GM19025 (cell line): ENCODE data around the gene KCNMA1.

Source experiments
- ATAC-seq: cut with Tn5 transposase; IDR thresholded peaks from one replicate; pipeline ENCODE4 v1.9.1; 2021; ENCODE audit warnings: mild to moderate bottlenecking, low read depth, moderate library complexity; ENCODE audit not compliant: unreplicated experiment

KCNMA1 gene

DNA sequence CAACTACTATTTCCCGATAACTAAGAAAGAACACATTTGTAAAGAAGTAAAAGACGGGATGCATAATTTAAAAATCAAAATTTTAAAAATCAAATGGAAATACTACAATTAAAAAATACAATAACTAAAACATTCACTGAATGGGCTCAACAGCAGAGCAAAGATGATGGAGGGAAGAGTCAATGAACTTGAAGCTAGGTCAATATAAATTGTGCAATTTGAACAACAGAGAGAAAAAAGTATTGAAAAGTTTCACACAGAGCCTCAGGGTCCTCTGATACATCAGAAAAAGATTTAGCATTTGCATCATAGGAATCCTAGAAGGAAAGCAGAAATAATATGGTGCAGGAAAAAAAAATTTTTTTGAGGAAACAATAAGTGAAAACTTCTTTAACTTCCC is 581.0 kb downstream of the KCNMA1 start:
- no peak for ATAC-seq

DNA sequence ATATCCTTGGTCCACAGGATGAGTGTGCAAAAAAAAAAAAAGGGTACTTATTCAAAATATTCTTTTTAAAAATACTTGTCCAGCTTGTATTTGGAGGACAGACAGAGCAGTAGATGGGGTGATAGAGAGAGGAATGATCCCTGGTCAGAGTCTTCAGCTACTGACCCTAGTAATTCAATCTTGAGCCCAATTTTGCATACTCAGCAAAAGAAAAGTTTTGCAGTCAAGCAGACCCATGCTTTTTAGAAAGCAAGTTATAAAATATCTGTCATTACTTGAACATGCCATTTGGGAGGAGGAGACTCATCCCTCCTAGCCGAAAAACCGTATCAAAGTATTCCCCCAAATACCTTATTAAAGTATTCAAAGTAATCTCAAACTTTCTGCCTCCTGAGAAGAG is 585.0 kb downstream of the KCNMA1 start:
- ATAC-seq = no peak

DNA sequence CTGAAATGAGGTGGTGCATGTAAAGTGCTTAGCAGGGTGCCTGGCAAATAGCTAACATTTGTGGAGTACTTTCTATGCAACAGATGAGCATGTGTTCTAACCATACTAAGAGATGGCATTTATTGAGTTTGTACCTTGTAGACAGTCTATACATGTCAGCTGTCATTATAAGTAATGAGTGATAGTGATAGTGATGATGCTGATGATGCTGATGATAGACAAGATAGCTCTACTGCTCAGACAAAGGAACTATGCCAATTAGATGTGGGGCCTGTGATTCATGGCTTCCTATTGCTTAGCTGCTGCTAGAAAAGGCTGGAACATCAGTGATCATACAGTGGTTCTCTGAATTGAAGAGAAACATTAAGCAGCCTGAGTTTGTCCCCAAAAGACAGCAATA is 585.8 kb downstream of the KCNMA1 start:
- no peak for ATAC-seq

- no peak for ATAC-seq
Observed at GRCh38 chr10:77049896-77050295, 587.7 kb downstream of the KCNMA1 start.

DNA sequence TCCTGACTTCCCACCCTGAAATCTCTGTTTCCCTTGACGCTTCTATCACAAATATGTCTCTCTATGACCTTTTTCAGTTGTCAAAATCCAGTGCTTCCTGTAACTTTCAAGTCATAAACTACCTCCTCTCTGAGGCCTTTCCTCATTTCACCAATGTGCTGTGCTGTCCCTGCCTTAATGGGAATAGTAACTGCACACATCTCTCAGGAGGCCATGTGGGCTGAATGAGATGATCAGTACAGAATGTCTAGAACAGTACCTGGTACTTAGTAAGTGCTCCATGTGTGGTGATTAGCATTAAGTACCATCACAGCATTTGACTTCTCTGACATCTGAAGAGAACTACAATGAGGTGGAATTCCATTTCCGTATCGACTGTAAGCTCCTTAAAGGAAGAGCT is 588.5 kb downstream of the KCNMA1 start:
- no peak for ATAC-seq

DNA sequence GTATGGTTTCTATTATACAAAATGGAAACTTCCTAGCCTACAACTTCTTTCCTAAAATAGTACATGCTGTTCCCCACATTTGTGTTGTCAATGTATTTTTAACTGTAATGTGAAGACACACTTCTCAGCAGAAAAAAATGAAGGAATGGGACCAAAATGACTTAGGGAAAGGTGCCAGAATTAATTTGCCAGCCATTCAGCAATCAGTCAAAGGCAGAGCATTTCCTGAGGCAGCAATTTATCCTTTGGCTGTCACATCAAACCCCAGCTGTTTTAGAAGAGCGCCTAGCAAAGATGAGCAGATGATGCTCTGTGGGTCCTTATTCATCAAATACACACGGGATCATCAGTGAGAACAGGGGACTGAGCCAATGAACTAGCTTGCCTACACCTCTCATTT is 592.5 kb downstream of the KCNMA1 start:
- no peak for ATAC-seq

GRCh38 chr10:77043420-77043763 is 594.2 kb downstream of the KCNMA1 start:
- no peak for ATAC-seq

GRCh38 chr10:77042706-77043419 is 594.7 kb downstream of the KCNMA1 start:
- ATAC-seq = no peak

GRCh38 chr10:77041636-77042258 is 595.9 kb downstream of the KCNMA1 start:
- ATAC-seq = no peak

DNA sequence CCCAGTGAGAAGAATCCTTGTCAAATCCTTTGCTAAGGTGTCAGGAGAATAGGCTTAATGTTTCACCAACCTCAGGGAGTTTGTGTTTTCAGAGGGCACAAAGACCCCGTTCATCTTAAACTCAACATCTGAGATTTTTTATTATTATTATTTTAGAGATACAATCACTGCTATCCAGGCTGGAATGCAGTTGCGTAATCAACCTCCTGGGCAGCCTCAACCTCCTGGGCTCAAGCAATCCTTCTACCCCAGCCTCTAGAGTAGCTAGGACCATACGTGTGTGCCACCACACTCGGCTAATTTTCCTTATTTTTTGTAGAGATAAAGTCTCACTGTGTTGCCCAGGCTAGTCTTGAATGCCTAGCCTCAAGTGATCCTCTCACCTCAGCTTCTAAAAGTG is 599.2 kb downstream of the KCNMA1 start:
- ATAC-seq = no peak

DNA sequence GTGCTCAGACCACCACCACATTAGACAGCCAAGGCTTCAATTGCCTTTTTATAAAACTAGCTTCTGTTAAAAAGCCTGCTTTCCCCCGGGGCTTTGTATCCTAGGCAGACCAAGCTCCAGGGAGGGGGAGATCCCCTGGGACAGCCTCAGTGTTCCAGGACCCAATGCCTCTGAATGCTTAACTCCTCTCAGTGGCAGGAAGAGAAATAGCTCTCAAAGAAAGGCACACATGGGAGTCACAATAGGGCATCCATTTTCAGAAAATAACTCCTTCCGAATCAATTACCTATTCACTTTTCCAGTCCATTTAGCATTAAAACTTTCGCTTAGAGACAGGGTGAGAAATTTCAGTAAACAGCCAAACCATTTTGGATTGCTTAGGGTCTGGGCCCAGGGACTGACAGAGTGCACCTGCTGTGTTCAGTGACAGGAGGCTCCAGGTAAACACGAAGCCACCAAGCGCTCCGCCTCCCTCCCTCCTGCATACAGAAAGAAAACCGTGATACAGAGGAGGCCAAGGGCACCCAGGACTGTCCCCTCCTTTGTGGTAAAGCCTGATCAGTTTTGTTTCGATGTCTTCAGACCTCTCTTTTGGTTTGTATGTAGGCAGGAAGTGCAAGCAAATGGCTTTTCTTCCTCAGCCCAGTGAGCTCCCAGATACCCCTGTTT is 599.7 kb downstream of the KCNMA1 start:
- ATAC-seq = no peak

DNA sequence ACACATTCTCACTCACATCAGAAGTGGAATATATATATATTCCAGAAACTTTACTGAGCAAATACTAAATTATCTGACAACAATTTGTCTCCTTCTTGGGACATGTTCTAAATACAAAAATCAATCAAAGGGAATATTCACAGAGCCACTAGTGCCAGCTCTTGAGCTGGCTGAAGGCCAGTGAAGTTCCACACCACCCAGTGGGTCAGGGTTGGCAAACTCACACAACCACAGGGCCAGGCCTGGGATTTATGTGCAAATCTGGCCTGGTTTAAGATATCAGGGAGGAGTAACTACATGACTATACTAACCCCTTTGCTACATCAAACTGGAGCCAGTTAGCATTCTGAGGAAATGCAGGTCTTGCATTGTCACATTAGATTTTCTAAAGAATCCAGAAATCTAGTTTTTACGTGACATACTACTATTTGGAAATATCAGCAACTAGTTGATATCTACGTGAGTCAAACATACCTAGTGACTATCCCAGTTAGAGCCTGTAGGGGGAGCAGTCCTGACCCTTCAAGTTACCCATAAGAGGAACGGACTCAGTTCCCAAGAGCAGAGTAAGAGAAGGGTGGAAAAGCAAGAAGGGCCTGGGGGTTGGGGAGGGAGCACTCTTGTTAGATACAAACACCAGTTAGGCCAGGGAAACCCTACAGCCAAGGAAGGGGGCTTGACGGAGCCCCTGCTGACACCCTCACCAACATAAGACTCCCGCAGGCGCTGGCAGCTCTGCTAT is 600.4 kb downstream of the KCNMA1 start:
- ATAC-seq = no peak

- ATAC-seq = no peak
Observed at GRCh38 chr10:77036276-77036675, 601.3 kb downstream of the KCNMA1 start.

- ATAC-seq = no peak
Observed at GRCh38 chr10:77034795-77035194, 602.8 kb downstream of the KCNMA1 start.

GRCh38 chr10:77034240-77034639 is 603.4 kb downstream of the KCNMA1 start:
- ATAC-seq = no peak

DNA sequence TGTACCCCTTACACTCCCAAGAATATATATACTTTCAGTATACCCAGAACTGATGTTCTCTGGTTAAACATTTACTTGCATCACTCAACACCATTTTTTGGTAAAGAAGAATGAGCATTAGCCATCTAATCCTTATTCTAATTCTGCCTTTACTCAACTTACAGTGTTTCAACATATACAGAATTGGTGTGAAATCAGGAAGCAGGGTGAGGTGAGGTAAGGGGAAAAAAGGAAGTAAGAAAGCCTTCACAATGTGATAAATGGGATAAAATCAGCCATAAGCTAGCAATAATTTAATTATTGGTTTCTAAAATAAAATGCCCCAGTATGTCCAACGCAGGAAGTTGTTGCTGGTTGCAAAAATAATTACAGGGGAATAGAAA is 605.4 kb downstream of the KCNMA1 start:
- ATAC-seq = no peak

- ATAC-seq = no peak
Observed at GRCh38 chr10:77031531-77032187, 605.9 kb downstream of the KCNMA1 start.

DNA sequence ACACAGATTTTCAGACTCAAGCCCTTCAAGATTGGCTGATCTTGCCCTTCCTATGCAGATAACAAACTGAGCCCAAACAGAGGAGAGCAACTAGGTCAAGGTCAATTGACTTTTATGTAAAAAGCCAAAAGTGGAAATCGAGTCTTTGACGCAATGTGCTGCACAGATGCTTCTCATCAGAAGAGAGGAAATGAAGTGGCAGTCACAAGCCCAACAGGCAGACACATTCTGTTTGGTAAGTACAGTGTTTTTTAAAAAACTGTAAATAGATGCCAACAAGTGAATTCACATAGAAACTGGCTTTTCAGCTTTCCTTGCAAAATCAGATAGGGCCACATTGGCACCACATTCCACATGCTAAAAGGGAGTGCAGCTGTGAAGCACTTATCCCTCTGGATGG is 606.6 kb downstream of the KCNMA1 start:
- no peak for ATAC-seq

- no peak for ATAC-seq
Observed at GRCh38 chr10:77029777-77030717, 607.6 kb downstream of the KCNMA1 start.

DNA sequence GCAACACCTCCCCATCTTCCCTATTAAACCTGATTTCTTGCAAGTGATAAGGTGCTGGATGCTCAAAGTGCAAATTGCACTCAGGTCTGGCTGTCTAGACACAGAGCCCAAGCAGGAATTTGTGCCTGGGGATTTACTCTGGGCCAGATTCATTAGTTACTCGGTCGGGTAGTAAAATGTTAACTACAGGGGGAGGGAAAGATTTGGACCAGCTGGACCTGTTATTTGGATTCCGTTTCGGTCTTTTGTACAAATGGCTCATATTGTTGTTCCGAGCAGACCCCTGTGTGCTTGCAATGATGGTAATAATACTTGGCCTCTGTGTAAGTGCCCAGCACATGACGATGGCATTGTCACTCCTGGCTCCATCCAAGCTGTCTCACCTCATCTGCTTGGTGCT is 609.6 kb downstream of the KCNMA1 start:
- no peak for ATAC-seq
